ENCODE results near the gene SCN8A.
"Not testable (repeated sequence)": the region's sequence is repeated elsewhere in the genome, so short reads cannot be mapped to it uniquely, and the experiment has no call there.

DNA sequence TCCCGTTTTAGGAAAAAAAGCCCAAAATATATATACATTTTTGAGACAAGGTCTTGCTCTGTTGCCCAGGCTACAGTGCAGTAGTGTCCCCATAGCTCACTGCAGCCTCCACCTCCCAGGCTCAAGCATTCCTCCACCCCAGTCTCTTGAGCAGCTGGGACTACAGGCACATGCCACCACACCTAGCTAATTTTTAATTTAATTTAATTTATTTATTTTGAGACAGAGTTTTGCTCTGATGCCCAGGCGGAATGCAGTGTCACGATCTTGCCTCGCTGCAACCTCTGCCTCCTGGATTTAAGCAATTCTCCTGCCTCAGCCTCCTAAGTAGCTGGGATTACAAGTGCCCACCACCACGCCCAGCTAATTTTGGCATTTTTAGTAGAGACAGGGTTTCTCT is 240.8 kb downstream of the SCN8A start:
- not testable (repeated sequence) for TF ChIP-seq CTCF (conservative IDR thresholded peaks at IDR 0.05; ENCODE audit: low read depth, low read length); EZH2 (IDR thresholded peaks at IDR 0.05; ENCODE audit: borderline replicate concordance, low read depth, low read length, poor library complexity, severe bottlenecking)

Data from A673 (cell line).